H1 (cell line): Measurements from ENCODE around the gene MYO1F. TPM values are rescaled to one million over a fixed set of nuclear protein-coding genes. Genes with fewer than 3 reads are reported as not detected.

Source experiments
- ATF2 ChIP-seq: IDR thresholded peaks from 2 replicates; pipeline ENCODE4 v1.6.1; 2012; ENCODE audit warnings: low read length, inconsistent platforms
- CHD1 ChIP-seq: IDR thresholded peaks from 2 replicates; pipeline ENCODE4 v1.6.1; 2012; ENCODE audit warnings: low read depth, low read length, improper control_type of control experiment
- KDM5A ChIP-seq: fragments of 200-600 bp; IDR thresholded peaks from 2 replicates; pipeline ENCODE4 v1.7.1; 2012; ENCODE audit warnings: mild to moderate bottlenecking, low read length, inconsistent platforms, mixed read lengths
- MAX ChIP-seq: IDR thresholded peaks from 2 replicates; pipeline ENCODE4 v1.6.1; 2012; ENCODE audit warnings: inconsistent platforms
- NANOG ChIP-seq: IDR thresholded peaks from 2 replicates; pipeline ENCODE4 v1.6.1; 2011; ENCODE audit warnings: low read length, low read depth, mild to moderate bottlenecking, inconsistent platforms; ENCODE audit not compliant: insufficient read depth, poor library complexity, severe bottlenecking
- NRF1 ChIP-seq: IDR thresholded peaks from 2 replicates; pipeline ENCODE4 v1.6.1; 2011; ENCODE audit warnings: mild to moderate bottlenecking, low read depth, low read length, improper control_type of control experiment
- polyA plus RNA-seq, 7 experiments: library from polyadenylated mRNA; depleted of rRNA in 3 of 7; stranded (reverse) in 5 of 7; unstranded in 2 of 7; fragments of >200 nt in 5 of 7; fragments of 200-250 nt in 2 of 7; gene quantifications; 1 replicate in 5 of 7; 2 replicates in 1 of 7; 4 replicates in 1 of 7; pipeline versions ENCODE4 v1.2.1 to v1.2.3, GENCODE V29; 2011 to 2013; ENCODE audit warnings: missing spikeins in 2 of 7, mixed read lengths in 2 of 7
- total RNA-seq: library from RNA; stranded (reverse); fragmentation: NEBNext Ultra II Directional; extraction: Animal tissue kit (Norgen Biotek cat#: 25700); gene quantifications from 2 replicates; pipeline ENCODE4 v1.2.1, GENCODE V29; 2021

Gene MYO1F
- total and polyA plus RNA-seq, 2 of the 8 experiments (the other 6 are each of a cell fraction or from before 2014, with no cell fraction given), result 1.4 to 4.6 TPM

- TF ChIP-seq ATF2 (no peak), CHD1 (no peak), MAX (no peak), NANOG (no peak), NRF1 (no peak), KDM5A (no peak)
- TF ChIP-seq, all 59 proteins: peak for 0
Measured at GRCh38 chr19:8605514-8605913, 28.3 kb upstream of the MYO1F start (continued).
